Choroid plexus epithelial cell (primary cell): ENCODE data around the gene PLEKHG7.

Experiments
- DNase-seq: peaks from one replicate; pipeline ENCODE4 v3.0.0-alpha.2; 2010; ENCODE audit warnings: low read depth
- H3K4me3 ChIP-seq: 2 replicates; pipeline ENCODE4 v1.5.1; 2011; ENCODE audit warnings: low read depth, mild to moderate bottlenecking, control low read depth, low read length, moderate library complexity
- CTCF ChIP-seq: conservative IDR thresholded peaks from 2 replicates; pipeline ENCODE4 v1.5.1; 2011; ENCODE audit warnings: low read depth, mild to moderate bottlenecking, control low read depth, inconsistent platforms, low read length, moderate library complexity

Gene PLEKHG7

GRCh38 chr12:92707926-92708325 lies 5.1 kb downstream of the PLEKHG7 start:
- no peak for DNase-seq
- no peak for TF ChIP-seq CTCF

GRCh38 chr12:92715625-92716024 lies 12.8 kb downstream of the PLEKHG7 start:
- DNase-seq, result no peak
- no peak for TF ChIP-seq CTCF

More at GRCh38 chr12:92707926-92708325, 5.1 kb downstream of the PLEKHG7 start:
- no peak overlapping the region for H3K4me3 ChIP-seq

GRCh38 chr12:92717202-92717601 lies 14.4 kb downstream of the PLEKHG7 start:
- TF ChIP-seq CTCF, result peak; percentile 60
- DNase-seq, result peak; percentile 77
- no peak overlapping the region for H3K4me3 ChIP-seq

More at GRCh38 chr12:92715625-92716024, 12.8 kb downstream of the PLEKHG7 start:
- no peak overlapping the region for H3K4me3 ChIP-seq

- TF ChIP-seq CTCF, result no peak
- no peak overlapping the region for H3K4me3 ChIP-seq
- peak; percentile 34 for DNase-seq
These were observed 15.7 kb downstream of the PLEKHG7 start for GRCh38 chr12:92718483-92718990.

- no peak for TF ChIP-seq CTCF
- H3K4me3 ChIP-seq, result no peak overlapping the region
- peak; percentile 6 for DNase-seq
These were observed 16.9 kb downstream of the PLEKHG7 start for GRCh38 chr12:92719674-92720073.

GRCh38 chr12:92721130-92721529 lies 18.3 kb downstream of the PLEKHG7 start:
- no peak overlapping the region for H3K4me3 ChIP-seq
- no peak for TF ChIP-seq CTCF
- DNase-seq, result peak; percentile 49

GRCh38 chr12:92721656-92722055 lies 18.9 kb downstream of the PLEKHG7 start:
- H3K4me3 ChIP-seq, result no peak overlapping the region
- DNase-seq, result no peak
- no peak for TF ChIP-seq CTCF
